HCT116 (cell line): ENCODE data around the gene PRMT5.

Experiments used
- CTCF ChIP-seq, 3 experiments: fragments of 200-600 bp in 1 of 3; sonication (generic) in 1 of 3; IDR thresholded peaks in 2 of 3; conservative IDR thresholded peaks in 1 of 3; 2 replicates each; pipeline ENCODE4 v1.5.1; 2012 to 2017; ENCODE audit warnings: low read depth in 2 of 3, low read length in 2 of 3, antibody characterized with exemption in 1 of 3, borderline replicate concordance in 1 of 3, control low read depth in 1 of 3, mild to moderate bottlenecking in 1 of 3, mixed read lengths in 1 of 3, mixed run types in 1 of 3, moderate library complexity in 1 of 3; ENCODE audit not compliant: insufficient read depth in 1 of 3
- POLR2AphosphoS5 ChIP-seq: IDR thresholded peaks from 2 replicates; pipeline ENCODE4 v1.6.1; 2011; ENCODE audit warnings: mild to moderate bottlenecking, low read depth, low read length, moderate library complexity
- SIN3A ChIP-seq: IDR thresholded peaks from 2 replicates; pipeline ENCODE4 v1.6.1; 2012; ENCODE audit warnings: low read depth

- peak; percentile 57 for TF ChIP-seq POLR2AphosphoS5
- TF ChIP-seq CTCF (IDR thresholded peaks at IDR 0.05 in 2 of 3, conservative IDR thresholded peaks at IDR 0.05 in 1 of 3; ENCODE audit: borderline replicate concordance in 1 of 3, insufficient read depth in 1 of 3, low read depth in 2 of 3, low read length in 2 of 3): no peak
- TF ChIP-seq SIN3A: no peak
Measured at GRCh38 chr14:22918804-22919600, 10.2 kb downstream of the PRMT5 start, which contains the start of gene RBM23.
